NB4 (cell line): ENCODE data around the gene TECTB.

Experiments
- MAX ChIP-seq: IDR thresholded peaks from 2 replicates; pipeline ENCODE4 v1.6.1; 2011; ENCODE audit warnings: low read depth, low read length
- POLR2A ChIP-seq: IDR thresholded peaks from 2 replicates; pipeline ENCODE4 v1.6.1; 2011; ENCODE audit warnings: mild to moderate bottlenecking; ENCODE audit not compliant: insufficient read length; ENCODE audit errors: extremely low read depth
- TF ChIP-seq, protein P1 (sequence below): IDR thresholded peaks from one replicate; pipeline ENCODE4 v1.5.1; 2012; ENCODE audit warnings: low read depth, low read length

DNA sequence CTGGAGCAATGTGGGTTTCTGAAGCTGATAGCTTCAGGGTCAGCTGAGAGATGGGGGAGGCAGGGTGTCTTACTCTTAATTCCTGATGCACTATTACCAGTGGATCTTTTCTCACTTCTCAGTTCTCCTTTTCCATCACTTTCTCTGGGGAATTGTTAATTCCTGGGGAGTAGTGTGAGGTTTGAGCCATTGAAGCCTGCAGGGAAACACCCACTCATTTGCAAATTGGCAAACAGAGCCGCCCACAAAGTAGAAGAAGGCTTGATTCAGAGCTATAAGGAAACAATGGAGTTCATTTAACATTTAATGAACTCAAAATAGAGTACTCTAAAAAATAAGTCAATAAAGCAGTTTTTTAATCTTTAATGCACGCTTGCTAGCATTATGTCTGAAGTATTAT, 4.3 kb upstream of the TECTB start:
- TF ChIP-seq, protein P1, sequence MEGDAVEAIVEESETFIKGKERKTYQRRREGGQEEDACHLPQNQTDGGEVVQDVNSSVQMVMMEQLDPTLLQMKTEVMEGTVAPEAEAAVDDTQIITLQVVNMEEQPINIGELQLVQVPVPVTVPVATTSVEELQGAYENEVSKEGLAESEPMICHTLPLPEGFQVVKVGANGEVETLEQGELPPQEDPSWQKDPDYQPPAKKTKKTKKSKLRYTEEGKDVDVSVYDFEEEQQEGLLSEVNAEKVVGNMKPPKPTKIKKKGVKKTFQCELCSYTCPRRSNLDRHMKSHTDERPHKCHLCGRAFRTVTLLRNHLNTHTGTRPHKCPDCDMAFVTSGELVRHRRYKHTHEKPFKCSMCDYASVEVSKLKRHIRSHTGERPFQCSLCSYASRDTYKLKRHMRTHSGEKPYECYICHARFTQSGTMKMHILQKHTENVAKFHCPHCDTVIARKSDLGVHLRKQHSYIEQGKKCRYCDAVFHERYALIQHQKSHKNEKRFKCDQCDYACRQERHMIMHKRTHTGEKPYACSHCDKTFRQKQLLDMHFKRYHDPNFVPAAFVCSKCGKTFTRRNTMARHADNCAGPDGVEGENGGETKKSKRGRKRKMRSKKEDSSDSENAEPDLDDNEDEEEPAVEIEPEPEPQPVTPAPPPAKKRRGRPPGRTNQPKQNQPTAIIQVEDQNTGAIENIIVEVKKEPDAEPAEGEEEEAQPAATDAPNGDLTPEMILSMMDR, result no peak
- TF ChIP-seq MAX (no peak), POLR2A (no peak)
